SK-N-MC (cell line): ENCODE data around the gene KCNQ1.

Source experiments
- EZH2 ChIP-seq: fragments of 200-600 bp; sonication (generic); IDR thresholded peaks from one replicate; pipeline ENCODE4 v1.6.1; 2017; ENCODE audit warnings: antibody characterized with exemption
- FOXP2 ChIP-seq: optimal IDR thresholded peaks from 2 replicates; pipeline ENCODE3; 2011; ENCODE audit warnings: mild to moderate bottlenecking, moderate library complexity; ENCODE audit not compliant: insufficient read depth; ENCODE audit errors: extremely low read length, control extremely low read depth
- POLR2AphosphoS5 ChIP-seq: IDR thresholded peaks from 2 replicates; pipeline ENCODE4 v1.6.1; 2012; ENCODE audit warnings: mild to moderate bottlenecking, low read depth, low read length, borderline replicate concordance

DNA sequence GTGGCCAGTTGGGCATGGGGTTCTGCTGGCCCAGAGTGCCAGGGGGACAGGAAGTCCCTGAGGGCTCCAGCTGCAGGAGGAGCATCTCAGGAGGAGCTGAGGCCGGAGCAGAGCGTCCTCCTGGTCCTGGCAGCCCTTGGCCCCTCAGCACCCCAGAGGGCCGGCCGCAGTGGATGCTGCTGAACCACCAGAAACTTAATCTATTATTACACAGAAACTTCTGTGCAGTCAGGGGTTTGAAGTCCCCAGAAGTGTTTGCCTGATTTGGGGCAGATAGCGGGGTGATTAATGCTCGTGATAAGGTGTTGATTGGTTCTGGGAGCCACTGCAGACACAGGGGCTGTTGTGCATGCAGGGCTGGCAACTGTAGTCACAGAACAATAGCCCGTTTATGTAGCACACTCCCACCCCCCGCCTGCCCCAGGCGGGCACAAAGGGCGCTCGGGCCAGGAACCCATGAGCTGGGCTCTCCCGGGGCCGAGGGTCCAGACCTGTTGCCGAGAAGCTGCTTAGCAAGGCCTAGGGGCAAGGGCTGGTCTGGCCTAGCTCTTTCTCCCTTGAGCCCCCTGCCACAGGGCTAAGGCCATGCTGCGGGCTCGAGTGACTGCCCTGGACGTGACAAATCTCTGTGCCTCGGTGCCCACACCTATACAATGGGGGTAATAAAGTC is 284.0 kb downstream of the KCNQ1 start:
- TF ChIP-seq POLR2AphosphoS5 (no peak), EZH2 (no peak), FOXP2 (no peak)
